Inferior parietal cortex (tissue), 1 donor: ENCODE results near the gene NRXN3.

Experiments
- DNase-seq: peaks from one replicate; pipeline ENCODE4 v3.0.0-alpha.2; 2016; ENCODE audit errors: extremely low spot score

The NRXN3 gene

GRCh38 chr14:78319887-78320635, 149.9 kb downstream of the NRXN3 start:
- no peak for DNase-seq

GRCh38 chr14:78324353-78324752, 154.2 kb downstream of the NRXN3 start:
- DNase-seq = no peak

GRCh38 chr14:78325911-78326310, 155.7 kb downstream of the NRXN3 start:
- no peak for DNase-seq

- no peak for DNase-seq
These were observed 157.5 kb downstream of the NRXN3 start for GRCh38 chr14:78327426-78328221.

- DNase-seq = no peak
These were observed 159.2 kb downstream of the NRXN3 start for GRCh38 chr14:78329371-78329770.

GRCh38 chr14:78335531-78335930, 165.4 kb downstream of the NRXN3 start:
- no peak for DNase-seq

- DNase-seq = no peak
These were observed 170.1 kb downstream of the NRXN3 start for GRCh38 chr14:78340250-78340649.

- DNase-seq = no peak
These were observed 171.7 kb downstream of the NRXN3 start for GRCh38 chr14:78341827-78342389.

GRCh38 chr14:78342879-78343278, 172.7 kb downstream of the NRXN3 start:
- no peak for DNase-seq

GRCh38 chr14:78344290-78344689, 174.1 kb downstream of the NRXN3 start:
- no peak for DNase-seq

- DNase-seq = no peak
These were observed 175.1 kb downstream of the NRXN3 start for GRCh38 chr14:78345131-78345744.

GRCh38 chr14:78346747-78347146, 176.6 kb downstream of the NRXN3 start:
- DNase-seq = no peak

- DNase-seq = no peak
These were observed 184.9 kb downstream of the NRXN3 start for GRCh38 chr14:78355109-78355508.

GRCh38 chr14:78356391-78356790, 186.2 kb downstream of the NRXN3 start:
- peak; percentile 19 for DNase-seq

GRCh38 chr14:78358591-78358990, 188.4 kb downstream of the NRXN3 start:
- peak; percentile 32 for DNase-seq

GRCh38 chr14:78359581-78359980, 189.4 kb downstream of the NRXN3 start:
- no peak for DNase-seq

GRCh38 chr14:78363008-78363407, 192.8 kb downstream of the NRXN3 start:
- DNase-seq = no peak

GRCh38 chr14:78367355-78367754, 197.2 kb downstream of the NRXN3 start:
- no peak for DNase-seq

GRCh38 chr14:78383060-78383459, 212.9 kb downstream of the NRXN3 start:
- DNase-seq = no peak

GRCh38 chr14:78398216-78398615, 228.0 kb downstream of the NRXN3 start:
- no peak for DNase-seq

GRCh38 chr14:78399316-78399889, 229.2 kb downstream of the NRXN3 start:
- DNase-seq = no peak

GRCh38 chr14:78401866-78402265, 231.7 kb downstream of the NRXN3 start:
- DNase-seq = no peak
